Measurements from ENCODE around the gene TPH2. TPM values are rescaled to one million over a fixed set of nuclear protein-coding genes. Genes with fewer than 3 reads are reported as not detected.

The TPH2 gene
- total and polyA plus RNA-seq, 4 experiments from 2014 or later: 0.12 TPM; not detected in 3

GRCh38 chr12:71980538-71980937, 41.9 kb downstream of the TPH2 start:
- H3K4me1 ChIP-seq (ENCODE audit: insufficient read depth, low read length): no peaks in the 10 kb centered on the region
- no peak overlapping the region for H3K27ac Mint-ChIP-seq
- H3K9me3 ChIP-seq (ENCODE audit: control insufficient read depth in 1 of 2, low read length in 2 of 2): no peaks in the 10 kb centered on the region
- no peaks in the 10 kb centered on the region for H3K4me1 Mint-ChIP-seq
- H3K4me3 ChIP-seq (ENCODE audit: low read length in 2 of 2): no peak overlapping the region
- H3K36me3 Mint-ChIP-seq: no peaks in the 10 kb centered on the region
- no peak for DNase-seq
- intact Hi-C loops (cut with micrococcal nuclease): no loop called here
- H3K27ac ChIP-seq (ENCODE audit: low read depth, low read length): no peak overlapping the region
- H3K9me3 Mint-ChIP-seq: no peaks in the 10 kb centered on the region
- no peaks in the 10 kb centered on the region for H3K36me3 ChIP-seq (ENCODE audit: insufficient read depth, low read length)
- ChIA-PET POLR2A (ENCODE audit: partially characterized antibody) (no interaction called here), CTCF (ENCODE audit: partially characterized antibody) (no interaction called here)
- H3K4me3 Mint-ChIP-seq: no peak overlapping the region
- H3K27me3 ChIP-seq (ENCODE audit: insufficient read depth, low read length): no peaks in the 10 kb centered on the region
- peaks cover under 1 to 2% of the 10 kb centered on the region in 2 donors for H3K27me3 Mint-ChIP-seq

GRCh38 chr12:71981149-71981548, 42.5 kb downstream of the TPH2 start:
- no peaks in the 10 kb centered on the region for H3K36me3 Mint-ChIP-seq
- H3K4me3 Mint-ChIP-seq: no peak overlapping the region
- ChIA-PET POLR2A (ENCODE audit: partially characterized antibody) (no interaction called here), CTCF (ENCODE audit: partially characterized antibody) (no interaction called here)
- Histone ChIP-seq H3K27ac (ENCODE audit: low read depth, low read length) (no peak overlapping the region), H3K4me1 (ENCODE audit: insufficient read depth, low read length) (no peaks in the 10 kb centered on the region), H3K4me3 (ENCODE audit: low read length in 2 of 2) (no peak overlapping the region), H3K27me3 (ENCODE audit: insufficient read depth, low read length) (no peaks in the 10 kb centered on the region), H3K9me3 (ENCODE audit: control insufficient read depth in 1 of 2, low read length in 2 of 2) (no peaks in the 10 kb centered on the region), H3K36me3 (ENCODE audit: insufficient read depth, low read length) (no peaks in the 10 kb centered on the region)
- intact Hi-C loops (cut with micrococcal nuclease): no loop called here
- no peak overlapping the region for H3K27ac Mint-ChIP-seq
- peaks cover 0 to 2% of the 10 kb centered on the region in 2 donors for H3K27me3 Mint-ChIP-seq
- DNase-seq: no peak
- H3K4me1 Mint-ChIP-seq: no peaks in the 10 kb centered on the region
- H3K9me3 Mint-ChIP-seq: no peaks in the 10 kb centered on the region

GRCh38 chr12:71994715-71995114, 56.1 kb downstream of the TPH2 start:
- no peaks in the 10 kb centered on the region for H3K27me3 ChIP-seq (ENCODE audit: insufficient read depth, low read length)
- intact Hi-C loops (cut with micrococcal nuclease): no loop called here
- POLR2A ChIA-PET (ENCODE audit: partially characterized antibody): no interaction called here
- CTCF ChIA-PET (ENCODE audit: partially characterized antibody): no interaction called here
- no peak for DNase-seq
- H3K36me3 Mint-ChIP-seq: no peaks in the 10 kb centered on the region
- H3K4me1 ChIP-seq (ENCODE audit: insufficient read depth, low read length): no peaks in the 10 kb centered on the region
- H3K36me3 ChIP-seq (ENCODE audit: insufficient read depth, low read length): no peaks in the 10 kb centered on the region
- no peaks in the 10 kb centered on the region for H3K9me3 ChIP-seq (ENCODE audit: control insufficient read depth in 1 of 2, low read length in 2 of 2)
- no peaks in the 10 kb centered on the region for H3K9me3 Mint-ChIP-seq
- no peaks in the 10 kb centered on the region for H3K4me1 Mint-ChIP-seq
- no peak overlapping the region for H3K4me3 ChIP-seq (ENCODE audit: low read length in 2 of 2)
- peaks cover 4 to 14% of the 10 kb centered on the region in 2 donors for H3K27me3 Mint-ChIP-seq
- H3K27ac ChIP-seq (ENCODE audit: low read depth, low read length): no peak overlapping the region
- H3K4me3 Mint-ChIP-seq: no peak overlapping the region
- no peak overlapping the region for H3K27ac Mint-ChIP-seq

- intact Hi-C loops (cut with micrococcal nuclease): no loop called here
- CTCF ChIA-PET (ENCODE audit: partially characterized antibody): no interaction called here
- Mint-ChIP-seq H3K27me3 (peaks cover 6 to 12% of the 10 kb centered on the region in 2 donors), H3K36me3 (no peaks in the 10 kb centered on the region), H3K9me3 (no peaks in the 10 kb centered on the region), H3K4me3 (no peak overlapping the region), H3K4me1 (no peaks in the 10 kb centered on the region), H3K27ac (no peak overlapping the region)
- Histone ChIP-seq H3K27ac (ENCODE audit: low read depth, low read length) (no peak overlapping the region), H3K27me3 (ENCODE audit: insufficient read depth, low read length) (no peaks in the 10 kb centered on the region), H3K36me3 (ENCODE audit: insufficient read depth, low read length) (no peaks in the 10 kb centered on the region), H3K9me3 (ENCODE audit: control insufficient read depth in 1 of 2, low read length in 2 of 2) (no peaks in the 10 kb centered on the region), H3K4me1 (ENCODE audit: insufficient read depth, low read length) (no peaks in the 10 kb centered on the region), H3K4me3 (ENCODE audit: low read length in 2 of 2) (no peak overlapping the region)
- POLR2A ChIA-PET (ENCODE audit: partially characterized antibody): no interaction called here
- DNase-seq: no peak
These were observed 61.1 kb downstream of the TPH2 start for GRCh38 chr12:71999795-72000194.

- intact Hi-C loops (cut with micrococcal nuclease): no loop called here
- POLR2A ChIA-PET (ENCODE audit: partially characterized antibody): no interaction called here
- no peak overlapping the region for H3K4me3 ChIP-seq (ENCODE audit: low read length in 2 of 2)
- H3K4me1 ChIP-seq (ENCODE audit: insufficient read depth, low read length): no peaks in the 10 kb centered on the region
- Mint-ChIP-seq H3K36me3 (no peaks in the 10 kb centered on the region), H3K4me3 (no peak overlapping the region), H3K27me3 (peaks cover 13 to 16% of the 10 kb centered on the region in 2 donors), H3K4me1 (no peaks in the 10 kb centered on the region), H3K9me3 (no peaks in the 10 kb centered on the region), H3K27ac (no peak overlapping the region)
- CTCF ChIA-PET (ENCODE audit: partially characterized antibody): no interaction called here
- no peak for DNase-seq
- no peaks in the 10 kb centered on the region for H3K36me3 ChIP-seq (ENCODE audit: insufficient read depth, low read length)
- no peaks in the 10 kb centered on the region for H3K9me3 ChIP-seq (ENCODE audit: control insufficient read depth in 1 of 2, low read length in 2 of 2)
- no peak overlapping the region for H3K27ac ChIP-seq (ENCODE audit: low read depth, low read length)
- H3K27me3 ChIP-seq (ENCODE audit: insufficient read depth, low read length): no peaks in the 10 kb centered on the region
These were observed 62.5 kb downstream of the TPH2 start for GRCh38 chr12:72000969-72001648.

GRCh38 chr12:72006766-72007165, 68.1 kb downstream of the TPH2 start:
- no peak overlapping the region for H3K27ac Mint-ChIP-seq

GRCh38 chr12:72010356-72010755, 71.7 kb downstream of the TPH2 start:
- Mint-ChIP-seq H3K27me3 (peaks cover 12 to 17% of the 10 kb centered on the region in 2 donors), H3K9me3 (no peaks in the 10 kb centered on the region), H3K36me3 (no peaks in the 10 kb centered on the region), H3K4me1 (peaks cover 0 to 1% (median 0%) of the 10 kb centered on the region in 4 donors), H3K27ac (no peak overlapping the region), H3K4me3 (no peak overlapping the region)
- intact Hi-C loops (cut with micrococcal nuclease): no loop called here
- Histone ChIP-seq H3K36me3 (ENCODE audit: insufficient read depth, low read length) (no peaks in the 10 kb centered on the region), H3K4me3 (ENCODE audit: low read length in 2 of 2) (no peak overlapping the region), H3K4me1 (ENCODE audit: insufficient read depth, low read length) (no peaks in the 10 kb centered on the region), H3K27ac (ENCODE audit: low read depth, low read length) (no peak overlapping the region), H3K27me3 (ENCODE audit: insufficient read depth, low read length) (no peaks in the 10 kb centered on the region), H3K9me3 (ENCODE audit: control insufficient read depth in 1 of 2, low read length in 2 of 2) (no peaks in the 10 kb centered on the region)
- ChIA-PET POLR2A (ENCODE audit: partially characterized antibody) (no interaction called here), CTCF (ENCODE audit: partially characterized antibody) (interaction anchor here (1.4 kb wide), 1 partner anchor 8 kb away, joined by 6 read pairs; no protein-coding TSS in a partner anchor)
- DNase-seq: no peak

More at GRCh38 chr12:72006766-72007165, 68.1 kb downstream of the TPH2 start:
- H3K4me3 Mint-ChIP-seq: no peak overlapping the region
- no peak overlapping the region for H3K4me3 ChIP-seq (ENCODE audit: low read length in 2 of 2)
- H3K27me3 ChIP-seq (ENCODE audit: insufficient read depth, low read length): no peaks in the 10 kb centered on the region
- ChIA-PET POLR2A (ENCODE audit: partially characterized antibody) (no interaction called here), CTCF (ENCODE audit: partially characterized antibody) (interaction anchor here (2.7 kb wide), 1 partner anchor 10 kb away, joined by 11 read pairs; no protein-coding TSS in a partner anchor)
- no peaks in the 10 kb centered on the region for H3K4me1 Mint-ChIP-seq
- H3K36me3 ChIP-seq (ENCODE audit: insufficient read depth, low read length): no peaks in the 10 kb centered on the region
- peaks cover 12 to 18% of the 10 kb centered on the region in 2 donors for H3K27me3 Mint-ChIP-seq
- H3K9me3 ChIP-seq (ENCODE audit: control insufficient read depth in 1 of 2, low read length in 2 of 2): no peaks in the 10 kb centered on the region
- intact Hi-C loops (cut with micrococcal nuclease): no loop called here
- DNase-seq: no peak
- no peaks in the 10 kb centered on the region for H3K36me3 Mint-ChIP-seq
- no peak overlapping the region for H3K27ac ChIP-seq (ENCODE audit: low read depth, low read length)
- no peaks in the 10 kb centered on the region for H3K9me3 Mint-ChIP-seq
- no peaks in the 10 kb centered on the region for H3K4me1 ChIP-seq (ENCODE audit: insufficient read depth, low read length)
